NCI-H1417 treated with DMSO at 0.1 percent for 48 hours (cell line): ENCODE data around the gene SALL4.
"Not testable (repeated sequence)": the region's sequence is repeated elsewhere in the genome, so short reads cannot be mapped to it uniquely, and the experiment has no call there.

ENCODE experiments used
- DNase-seq: peaks from one replicate; lab custom pipeline; 2025; lab: John Stamatoyannopoulos, UW

The SALL4 gene

GRCh38 chr20:51801122-51801822, 1.0 kb downstream of the SALL4 start:
- no peak for DNase-seq

- DNase-seq: no peak
These were observed 1.5 kb downstream of the SALL4 start for GRCh38 chr20:51800872-51801121.

- DNase-seq: peak; percentile 45
These were observed 2.1 kb downstream of the SALL4 start for GRCh38 chr20:51800060-51800871.

- no peak for DNase-seq
These were observed 2.9 kb downstream of the SALL4 start for GRCh38 chr20:51799401-51799860.

- DNase-seq: no peak
These were observed 4.8 kb downstream of the SALL4 start for GRCh38 chr20:51797357-51798025.

GRCh38 chr20:51796340-51796739, 6.0 kb downstream of the SALL4 start:
- no peak for DNase-seq

- no peak for DNase-seq
These were observed 9.4 kb downstream of the SALL4 start for GRCh38 chr20:51792960-51793359.

- no peak for DNase-seq
These were observed 10.7 kb downstream of the SALL4 start for GRCh38 chr20:51791626-51792025.

GRCh38 chr20:51790256-51790655, 12.1 kb downstream of the SALL4 start:
- DNase-seq: no peak

- DNase-seq: no peak
These were observed 12.9 kb downstream of the SALL4 start for GRCh38 chr20:51789434-51789833.

GRCh38 chr20:51788822-51789221, 13.5 kb downstream of the SALL4 start:
- DNase-seq: no peak

- DNase-seq: no peak
These were observed 18.0 kb downstream of the SALL4 start for GRCh38 chr20:51784299-51784698.

GRCh38 chr20:51778229-51778759, 24.0 kb downstream of the SALL4 start:
- DNase-seq: not testable (repeated sequence)

GRCh38 chr20:51775241-51775640, 27.1 kb downstream of the SALL4 start:
- no peak for DNase-seq

GRCh38 chr20:51772236-51772635, 30.1 kb downstream of the SALL4 start:
- no peak for DNase-seq

- DNase-seq: no peak
These were observed 32.2 kb downstream of the SALL4 start for GRCh38 chr20:51769976-51770615.

GRCh38 chr20:51768759-51769517, 33.4 kb downstream of the SALL4 start:
- DNase-seq: no peak

GRCh38 chr20:51767867-51768758, 34.2 kb downstream of the SALL4 start, which contains the start of gene ATP9A:
Gene ATP9A, minus strand, starts transcription at chr20:51768390. Its CDS starts 21 bp downstream, at chr20:51768369.
- DNase-seq: no peak

- peak; percentile 83 for DNase-seq
These were observed 35.1 kb downstream of the SALL4 start for GRCh38 chr20:51766994-51767866.
